GM12892 (cell line): ENCODE data around the gene TEKT3.

Source experiments
- POLR2A ChIP-seq: IDR thresholded peaks from 2 replicates; pipeline ENCODE4 v1.6.1; 2011; ENCODE audit warnings: low read depth, low read length, control low read depth
- POLR2AphosphoS5 ChIP-seq: IDR thresholded peaks from 2 replicates; pipeline ENCODE4 v1.6.1; 2011; ENCODE audit warnings: low read depth, low read length, control low read depth
- TAF1 ChIP-seq: IDR thresholded peaks from 2 replicates; pipeline ENCODE4 v1.6.1; 2011; ENCODE audit warnings: low read depth, mild to moderate bottlenecking, control low read depth, low read length, borderline replicate concordance

DNA sequence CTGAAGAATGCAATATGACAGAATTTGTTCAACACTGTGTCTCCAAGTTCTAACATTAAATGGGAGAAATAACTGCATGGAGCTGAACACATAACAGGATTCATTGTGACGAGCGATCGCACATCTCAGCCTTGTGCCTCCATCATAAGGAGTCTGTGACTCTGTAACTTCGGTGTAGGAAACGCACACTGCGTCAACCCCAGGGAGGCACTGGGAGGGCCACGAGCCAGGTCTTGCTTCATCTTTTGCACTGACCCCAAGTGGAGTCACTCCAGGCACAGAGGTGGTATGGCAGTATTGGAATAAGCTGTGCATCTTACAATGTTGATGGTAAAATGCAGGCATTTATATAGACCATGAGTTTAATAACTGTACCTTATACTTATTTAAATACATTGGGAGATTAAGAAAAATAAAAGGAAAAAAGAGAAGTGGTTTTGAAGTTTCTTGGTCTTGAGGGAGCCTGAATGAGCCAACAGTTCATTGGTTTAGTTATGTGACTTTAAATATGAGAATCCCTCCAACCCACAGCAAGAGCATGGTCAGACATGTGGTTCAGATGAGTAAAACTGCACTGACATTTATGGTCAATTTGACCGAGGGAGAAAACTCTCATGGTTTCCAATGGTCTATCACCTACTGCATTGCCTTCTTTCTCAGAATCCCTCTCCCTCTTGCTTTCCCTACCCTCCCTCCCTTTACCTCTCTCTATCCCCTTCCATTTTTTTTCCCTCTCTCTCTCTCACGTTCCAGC lies 70.6 kb downstream of the TEKT3 start:
- TF ChIP-seq POLR2AphosphoS5 (no peak), POLR2A (no peak), TAF1 (no peak)
